Measurements from ENCODE around the gene NDUFA5.
"Not testable (repeated sequence)": the region's sequence is repeated elsewhere in the genome, so short reads cannot be mapped to it uniquely, and the experiment has no call there.

NDUFA5 gene

DNA sequence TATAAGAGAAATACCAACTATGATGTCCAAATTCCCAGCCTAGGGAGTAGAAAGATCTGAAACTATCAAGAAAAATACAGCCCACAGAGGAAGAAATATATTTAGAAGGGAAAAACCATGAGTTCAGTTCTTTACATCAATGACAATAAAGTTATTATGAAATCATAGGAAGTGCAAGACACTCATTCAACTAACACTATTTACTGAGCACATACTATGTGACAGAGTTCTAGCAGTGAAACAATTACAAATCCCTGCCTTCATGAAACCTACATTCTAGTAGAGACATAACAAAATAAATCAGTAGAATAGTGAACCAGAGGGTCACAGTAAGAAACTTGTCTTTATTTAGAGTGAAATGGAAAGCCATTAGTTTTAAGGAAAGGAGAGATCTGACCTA, 2.1 kb downstream of the NDUFA5 start:
- no peak for DNase-seq

DNA sequence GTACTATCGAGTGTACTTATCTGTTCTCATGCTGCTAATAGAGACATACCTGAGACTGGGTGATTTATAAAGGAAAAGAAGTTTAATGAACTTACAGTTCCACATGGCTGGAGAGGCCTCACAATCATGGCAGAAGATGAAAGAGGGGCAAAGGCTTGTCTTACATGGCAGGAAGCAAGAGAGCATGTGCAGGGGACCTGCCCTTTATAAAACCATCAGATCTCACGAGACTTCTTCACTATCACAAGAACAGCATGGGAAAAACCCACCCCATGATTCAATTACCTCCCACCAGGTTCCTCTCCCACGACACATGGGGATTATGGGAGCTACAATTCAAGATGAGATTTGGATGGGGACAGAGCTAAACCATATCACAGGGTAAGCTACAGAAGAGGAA, 4.5 kb downstream of the NDUFA5 start:
- no peak for DNase-seq

DNA sequence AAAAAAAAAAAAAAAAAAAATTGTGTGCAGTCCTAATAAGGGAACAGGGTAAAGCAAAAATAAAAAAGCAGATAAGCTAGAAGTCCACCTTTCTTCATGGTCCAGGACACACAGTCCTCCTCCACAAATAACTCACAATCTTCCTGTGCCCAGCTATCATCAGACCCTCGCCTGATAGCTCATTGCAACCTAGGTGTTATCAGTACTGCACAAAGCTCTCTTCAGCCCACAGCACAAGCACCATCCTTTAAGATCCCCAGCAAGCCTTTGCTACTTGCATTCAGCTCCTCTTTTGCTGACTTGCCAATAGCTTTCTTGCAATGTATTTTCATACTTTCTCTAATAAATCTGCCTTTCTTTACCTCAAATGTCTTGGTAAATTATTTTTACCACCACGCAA, 5.0 kb downstream of the NDUFA5 start:
- DNase-seq: no peak

DNA sequence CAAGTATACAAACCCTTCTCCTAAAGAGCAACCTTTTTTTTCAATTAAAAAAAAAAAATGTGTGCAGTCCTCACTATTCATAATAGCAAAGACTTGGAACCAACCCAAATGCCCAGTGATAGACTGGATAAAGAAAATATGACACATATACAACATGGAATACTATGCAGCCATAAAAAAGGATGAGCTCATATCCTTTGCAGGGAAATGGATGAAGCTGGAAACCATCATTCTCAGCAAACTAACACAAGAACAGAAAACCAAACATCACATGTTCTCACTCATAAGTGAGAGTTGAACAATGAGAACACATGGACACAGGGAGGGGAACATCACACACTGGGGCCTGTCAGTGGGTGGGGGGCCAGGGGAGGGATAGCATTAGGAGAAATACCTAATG, 5.5 kb downstream of the NDUFA5 start:
- DNase-seq: not testable (repeated sequence)

DNA sequence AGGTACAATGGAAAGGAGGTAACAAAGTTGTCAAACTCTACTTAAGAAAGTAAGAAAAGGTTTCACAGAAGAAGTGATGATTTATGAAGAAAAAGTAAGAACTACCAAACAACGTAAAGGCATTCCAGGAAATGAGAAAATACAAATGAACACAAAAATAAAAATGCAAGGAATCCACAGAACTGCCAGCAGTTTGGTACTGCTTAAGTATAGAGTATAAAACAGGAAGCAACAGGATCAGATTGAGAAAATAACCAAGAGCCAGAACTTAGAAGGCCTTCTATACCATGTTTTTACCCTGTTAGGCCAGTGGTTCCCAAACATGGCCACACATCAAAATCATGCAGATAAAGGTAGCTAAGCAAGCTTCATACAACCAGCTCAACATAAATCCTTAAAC, 9.2 kb downstream of the NDUFA5 start:
- DNase-seq: no peak

DNA sequence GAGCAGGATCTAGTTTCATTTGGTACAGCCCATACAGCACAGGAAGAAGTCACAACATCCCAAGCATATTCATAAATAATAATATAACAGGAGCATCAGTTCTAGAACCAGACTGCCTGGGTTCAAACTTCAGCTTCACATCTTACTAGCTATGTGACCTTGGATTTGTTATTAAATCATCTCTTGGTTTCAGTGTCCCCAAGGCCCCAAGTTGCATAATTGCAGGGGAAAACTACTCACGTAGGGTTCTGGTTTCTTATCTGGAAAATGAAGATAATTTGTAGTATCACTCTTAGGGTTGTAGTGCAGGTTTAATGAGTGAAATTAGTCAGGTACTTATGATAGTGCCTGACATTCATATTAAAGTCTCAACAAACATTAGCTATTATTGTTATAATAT, 17.7 kb downstream of the NDUFA5 start:
- no peak for DNase-seq

DNA sequence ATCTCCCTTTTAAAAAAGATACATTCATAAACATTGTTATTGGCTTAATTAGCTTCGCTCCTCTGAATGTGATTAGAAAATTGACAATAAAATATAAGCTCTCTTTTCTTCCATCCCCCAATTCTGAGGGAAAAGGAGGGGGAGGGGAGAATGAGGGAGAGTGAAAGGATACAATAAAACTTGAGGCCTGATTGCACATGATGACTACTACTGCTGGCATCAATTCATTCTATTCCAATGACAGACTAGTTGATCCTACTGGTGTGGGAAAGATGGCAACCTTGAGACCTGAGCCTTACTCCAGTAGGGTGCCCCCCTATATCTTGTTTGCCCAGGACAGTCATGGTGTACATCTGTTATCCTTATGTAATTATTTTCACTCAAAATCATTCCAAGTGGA, 18.7 kb downstream of the NDUFA5 start:
- DNase-seq: no peak

DNA sequence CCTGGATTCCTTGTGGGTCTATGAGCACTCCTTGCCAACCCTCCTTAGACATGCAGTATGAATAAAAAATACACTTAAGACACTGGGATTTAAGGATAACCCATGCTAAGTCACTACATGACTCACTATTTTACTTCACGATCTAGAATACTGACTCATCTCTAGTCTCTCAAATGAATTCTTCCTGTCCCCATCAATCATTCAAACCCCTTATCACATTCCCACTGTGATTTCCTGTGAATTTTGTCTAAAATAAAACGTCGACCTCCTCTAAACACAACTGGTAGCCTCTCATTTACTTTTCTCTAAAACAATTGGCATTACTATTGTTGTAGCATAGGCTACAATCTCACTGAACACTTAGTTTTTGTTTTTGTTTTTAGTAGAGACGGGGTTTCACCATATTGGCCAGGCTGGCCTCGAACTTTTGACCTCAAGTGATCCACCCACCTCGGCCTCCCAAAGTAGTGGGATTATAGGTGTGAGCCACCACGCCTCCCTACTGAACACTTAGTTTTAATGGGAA, 19.4 kb downstream of the NDUFA5 start:
- DNase-seq: no peak

DNA sequence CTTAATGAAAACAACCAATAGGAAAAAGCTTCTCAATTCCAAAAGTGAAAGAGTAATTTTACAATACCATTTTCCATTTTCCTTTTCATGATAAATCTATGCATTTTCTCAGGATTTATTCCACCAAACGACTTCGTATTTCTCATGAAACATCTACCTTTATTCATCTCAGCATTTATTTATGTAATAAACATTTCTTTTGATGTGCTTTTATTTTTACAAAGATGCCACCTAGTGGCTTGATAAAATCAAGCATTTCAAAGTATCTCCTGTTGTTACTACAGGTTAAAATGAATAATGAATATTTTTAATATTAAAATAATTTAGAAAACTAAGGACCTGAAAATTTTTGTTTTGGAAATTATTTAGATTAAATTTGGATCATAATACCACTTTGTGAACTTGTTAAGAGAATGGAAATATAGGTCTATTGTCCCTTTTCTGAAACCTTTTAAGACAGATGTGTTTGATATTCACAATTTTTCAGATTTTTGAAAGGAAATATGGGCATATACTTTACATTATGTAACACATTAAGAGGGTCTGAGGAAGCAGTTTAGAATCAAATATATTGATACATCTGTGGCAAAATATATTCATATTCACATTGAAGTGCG, 20.5 kb downstream of the NDUFA5 start:
- no peak for DNase-seq

DNA sequence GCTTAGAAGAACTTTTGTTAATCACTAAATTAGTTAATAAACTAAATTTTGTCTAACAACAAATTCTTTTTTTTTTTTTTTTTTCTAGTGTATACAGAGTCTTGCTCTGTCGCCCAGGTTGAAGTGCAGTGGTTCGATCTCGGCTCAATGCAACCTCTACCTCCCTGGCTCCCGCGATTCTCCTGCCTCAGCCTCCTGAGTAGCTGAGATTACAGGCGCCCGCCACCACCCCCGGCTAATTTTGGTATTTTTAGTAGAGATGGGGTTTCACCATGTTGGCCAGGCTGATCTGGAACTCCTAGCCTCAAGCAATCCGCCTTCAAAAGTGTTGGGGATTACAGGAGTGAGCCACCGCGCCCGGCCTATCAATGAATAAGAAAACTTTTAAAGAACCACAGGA, 22.1 kb downstream of the NDUFA5 start:
- DNase-seq: no peak

DNA sequence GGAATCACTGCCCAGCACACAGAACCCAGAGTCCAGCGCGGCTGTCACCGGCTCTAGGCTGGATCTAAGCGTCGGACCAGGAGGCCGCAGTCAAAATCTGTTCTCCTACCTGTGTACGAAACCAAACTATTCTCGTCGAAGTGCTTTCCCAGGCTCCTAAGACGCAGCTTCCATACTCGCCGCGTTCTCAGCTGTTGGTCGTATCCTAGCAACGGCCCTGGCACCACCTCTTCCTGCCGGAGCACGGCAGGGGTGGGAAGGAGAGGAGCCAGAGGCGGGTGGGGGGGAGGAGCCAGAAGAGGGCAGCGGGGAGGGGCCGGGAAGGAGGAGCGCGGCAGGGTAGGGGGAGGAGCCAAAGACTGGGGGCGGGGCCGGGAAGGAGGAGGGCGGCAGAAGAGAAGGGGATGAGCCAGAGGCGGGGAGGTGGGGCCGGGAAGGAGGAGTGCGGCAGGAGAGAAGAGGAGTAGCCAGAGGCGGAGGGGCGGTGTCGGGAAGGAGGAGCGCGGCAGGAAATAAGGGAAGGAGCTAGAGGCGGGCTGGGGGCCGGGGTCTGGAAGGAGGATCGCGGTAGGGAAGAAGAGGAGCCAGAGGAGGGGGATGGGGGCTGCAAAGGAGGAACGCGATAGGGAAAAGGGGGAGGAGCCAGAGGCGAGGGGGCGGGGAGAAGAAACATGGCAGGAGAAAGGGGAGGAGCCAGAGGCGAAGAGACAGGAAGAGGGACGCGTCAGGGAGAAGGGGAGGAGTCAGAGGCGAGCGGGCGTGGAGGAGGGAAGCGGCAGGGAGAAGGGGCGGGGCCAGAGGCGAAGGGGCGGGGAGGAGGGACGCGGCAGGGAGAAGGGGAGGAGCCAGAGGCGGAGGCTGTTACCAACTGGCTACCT, 23.0 kb downstream of the NDUFA5 start, which contains the start of gene IQUB:
TSS of gene IQUB (minus strand) at position 213 of the 878 bp plus-strand sequence. CDS start 22,255 bp downstream, outside the sequence.
- peak; percentile 97 for DNase-seq

DNA sequence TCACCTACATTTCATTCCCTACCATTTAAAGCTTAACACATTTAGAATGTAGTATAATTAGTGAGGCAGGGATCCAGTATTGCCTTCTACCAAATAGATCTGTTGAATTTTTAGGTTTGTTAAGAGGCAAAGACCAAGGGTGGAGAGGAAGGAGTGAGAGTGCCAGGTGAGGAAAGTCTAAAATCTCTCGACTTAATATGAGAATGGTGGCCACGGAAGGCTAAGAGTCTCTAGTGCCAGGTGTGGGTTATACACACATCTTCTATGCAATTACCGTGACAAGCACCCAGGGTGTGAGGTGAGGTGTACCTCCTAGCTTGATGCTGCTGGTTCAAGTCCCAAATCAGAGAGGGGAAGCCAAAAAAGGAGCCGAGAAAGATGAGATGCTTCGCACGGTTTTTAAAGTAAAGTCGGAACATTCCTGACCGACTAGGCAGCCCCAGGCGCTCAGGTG, 23.7 kb downstream of the NDUFA5 start:
- DNase-seq: no peak

DNA sequence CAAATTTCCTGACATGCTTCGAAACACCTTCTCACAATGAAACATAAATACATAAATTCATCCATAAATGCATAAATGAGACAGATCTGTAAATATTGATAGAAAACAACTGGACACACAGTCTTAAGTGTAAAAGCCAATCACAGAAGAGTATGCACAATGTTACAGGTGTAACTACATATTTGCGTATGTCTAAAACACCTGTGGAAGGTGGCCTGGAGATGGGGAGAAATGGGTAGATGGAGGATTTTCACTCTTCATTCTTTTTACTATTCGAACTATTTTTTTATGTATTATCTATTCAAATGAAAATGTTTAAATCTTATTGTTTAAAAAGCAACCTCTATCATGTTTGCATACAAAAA, 24.1 kb downstream of the NDUFA5 start:
- DNase-seq: no peak

DNA sequence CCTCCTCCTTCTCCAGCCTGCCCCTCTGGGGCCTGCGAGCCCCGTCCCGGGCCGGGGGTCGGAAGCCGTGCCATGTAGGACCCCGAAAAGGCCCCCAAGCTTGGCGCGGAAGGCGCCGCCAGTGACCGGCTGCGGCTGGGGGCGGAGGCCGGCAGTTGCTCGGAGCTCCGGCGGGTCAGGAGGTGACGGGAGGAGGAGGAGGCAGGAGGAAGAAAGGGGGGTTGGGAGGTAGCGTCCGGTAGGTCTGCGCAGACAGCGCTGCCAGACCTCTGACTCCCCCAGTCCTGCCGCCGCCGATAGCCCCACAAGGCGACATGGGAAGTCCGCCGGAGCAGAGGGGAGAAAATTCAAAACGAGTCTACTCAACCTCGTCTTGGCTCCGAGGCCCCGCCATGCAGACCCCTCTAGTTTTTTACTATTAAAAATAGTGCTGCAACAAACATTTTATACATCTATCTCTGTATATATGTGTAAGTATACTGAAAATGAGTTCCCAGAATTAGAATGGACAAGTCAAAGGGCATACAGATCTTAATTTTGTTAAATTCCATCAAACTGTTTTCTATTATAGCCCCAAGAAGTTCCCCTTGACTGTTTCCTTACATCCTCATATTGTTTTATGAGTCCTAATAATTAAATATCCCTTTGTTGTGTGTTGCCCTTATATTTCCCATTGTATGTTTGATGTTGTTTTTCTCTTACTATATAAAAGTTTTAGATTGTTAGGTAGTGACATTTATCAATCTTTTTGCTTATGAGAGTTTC, 24.6 kb downstream of the NDUFA5 start:
- DNase-seq: peak; percentile 14

DNA sequence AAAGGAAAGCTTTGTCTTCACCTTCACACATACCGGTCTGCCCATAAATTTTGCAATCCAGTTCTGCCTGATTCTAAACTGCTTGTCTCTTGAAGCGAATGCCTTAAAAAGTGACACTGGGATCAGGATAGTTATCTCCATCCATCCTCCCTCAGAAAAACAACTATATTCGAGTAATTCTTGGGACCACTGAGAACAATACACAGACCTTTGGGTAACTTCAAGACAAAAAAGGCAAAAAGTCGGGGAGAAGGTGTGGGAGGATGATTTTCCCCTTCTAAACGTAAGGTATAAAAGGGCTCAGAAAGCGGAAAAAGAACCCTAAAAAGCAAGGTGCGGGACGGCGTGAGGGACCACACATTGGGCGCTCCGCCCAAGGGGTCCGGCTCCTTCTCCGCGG, 25.3 kb downstream of the NDUFA5 start:
- not testable (repeated sequence) for DNase-seq

DNA sequence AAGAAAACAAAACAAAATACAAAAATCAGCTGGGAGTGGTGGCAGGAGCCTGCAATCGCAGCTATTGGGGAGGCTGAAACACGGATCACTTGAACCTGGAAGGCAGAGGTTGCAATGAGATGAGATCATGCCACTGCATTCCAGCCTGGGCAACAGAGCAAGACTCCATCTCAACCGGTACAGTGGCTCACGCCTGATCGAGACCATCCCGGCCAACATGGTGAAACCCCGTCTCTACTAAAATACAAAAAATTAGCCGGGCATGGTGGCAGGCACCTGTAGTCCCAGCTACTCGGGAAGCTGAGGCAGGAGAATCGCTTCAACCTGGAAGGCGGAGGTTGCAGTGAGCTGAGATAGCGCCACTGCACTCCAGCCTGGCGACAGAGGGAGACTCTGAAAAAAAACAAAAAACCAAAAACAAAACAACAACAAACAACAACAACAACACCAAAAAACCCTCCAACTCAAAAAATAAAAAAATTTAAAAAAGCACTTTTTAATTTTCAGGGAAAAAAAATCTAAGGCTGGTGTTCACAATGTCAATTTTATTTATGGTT, 27.5 kb downstream of the NDUFA5 start:
- DNase-seq: not testable (repeated sequence)

DNA sequence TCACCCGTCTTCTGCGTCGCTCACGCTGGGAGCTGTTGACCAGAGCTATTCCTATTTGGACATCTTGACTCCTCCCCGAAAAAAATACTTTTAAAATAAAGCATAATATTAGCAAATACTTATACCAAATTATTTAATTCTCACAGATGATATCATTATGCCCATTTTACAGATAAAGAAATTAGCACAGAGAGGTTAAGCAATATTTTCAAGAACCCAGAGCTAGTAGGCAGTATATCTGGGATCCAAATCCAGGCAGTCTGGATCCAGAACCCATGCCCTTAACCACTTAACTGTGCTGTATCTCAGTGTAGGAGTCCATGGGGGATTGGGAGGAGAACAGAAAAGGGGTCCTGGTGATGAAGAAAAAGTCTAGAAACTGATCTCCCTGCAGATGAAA, 29.4 kb downstream of the NDUFA5 start:
- no peak for DNase-seq

DNA sequence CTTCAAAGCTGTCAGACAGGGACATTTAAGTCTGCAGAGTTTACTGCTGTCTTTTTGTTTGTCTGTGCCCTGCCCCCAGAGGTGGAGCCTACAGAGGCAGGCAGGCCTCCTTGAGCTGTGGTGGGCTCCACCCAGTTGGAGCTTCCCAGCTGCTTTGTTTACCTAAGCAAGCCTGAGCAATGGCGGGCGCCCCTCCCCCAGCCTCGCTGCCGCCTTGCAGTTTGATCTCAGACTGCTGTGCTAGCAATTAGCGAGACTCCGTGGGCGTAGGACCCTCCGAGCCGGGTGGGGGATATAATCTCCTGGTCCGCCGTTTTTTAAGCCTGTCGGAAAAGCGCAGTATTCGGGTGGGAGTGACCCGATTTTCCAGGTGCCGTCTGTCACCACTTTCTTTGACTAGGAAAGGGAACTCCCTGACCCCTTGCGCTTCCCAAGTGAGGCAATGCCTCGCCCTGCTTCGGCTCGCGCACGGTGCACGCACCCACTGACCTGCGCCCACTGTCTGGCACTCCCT, 29.8 kb downstream of the NDUFA5 start:
- not testable (repeated sequence) for DNase-seq

DNA sequence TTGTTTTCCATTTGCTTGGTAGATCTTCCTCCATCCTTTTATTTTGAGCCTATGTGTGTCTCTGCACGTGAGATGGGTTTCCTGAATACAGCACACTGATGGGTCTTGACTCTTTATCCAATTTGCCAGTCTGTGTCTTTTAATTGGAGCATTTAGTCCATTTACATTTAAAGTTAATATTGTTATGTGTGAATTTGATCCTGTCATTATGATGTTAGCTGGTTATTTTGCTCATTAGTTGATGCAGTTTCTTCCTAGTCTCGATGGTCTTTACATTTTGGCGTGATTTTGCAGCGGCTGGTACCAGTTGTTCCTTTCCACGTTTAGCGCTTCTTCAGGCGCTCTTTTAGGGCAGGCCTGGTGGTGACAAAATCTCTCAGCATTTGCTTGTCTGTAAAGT, 31.1 kb downstream of the NDUFA5 start:
- not testable (repeated sequence) for DNase-seq

DNA sequence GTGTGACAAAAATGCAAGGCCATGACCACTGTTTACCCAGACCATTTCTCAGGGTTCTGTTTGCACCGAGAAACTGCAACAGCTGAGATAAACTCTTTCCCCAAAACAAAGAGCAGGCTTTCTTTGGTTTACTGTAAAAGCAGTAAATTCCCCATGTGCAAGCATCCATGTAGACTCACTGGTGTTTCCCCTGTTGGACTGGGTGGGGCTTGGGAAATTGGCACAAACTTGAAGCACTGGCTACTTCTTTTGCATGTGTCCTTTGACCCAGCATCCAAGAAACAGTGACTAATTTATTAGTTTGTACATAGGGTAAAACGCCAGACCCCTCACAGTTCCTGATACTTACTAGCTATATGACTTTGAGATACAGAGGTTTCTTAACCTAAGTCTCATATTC, 35.6 kb downstream of the NDUFA5 start:
- no peak for DNase-seq

DNA sequence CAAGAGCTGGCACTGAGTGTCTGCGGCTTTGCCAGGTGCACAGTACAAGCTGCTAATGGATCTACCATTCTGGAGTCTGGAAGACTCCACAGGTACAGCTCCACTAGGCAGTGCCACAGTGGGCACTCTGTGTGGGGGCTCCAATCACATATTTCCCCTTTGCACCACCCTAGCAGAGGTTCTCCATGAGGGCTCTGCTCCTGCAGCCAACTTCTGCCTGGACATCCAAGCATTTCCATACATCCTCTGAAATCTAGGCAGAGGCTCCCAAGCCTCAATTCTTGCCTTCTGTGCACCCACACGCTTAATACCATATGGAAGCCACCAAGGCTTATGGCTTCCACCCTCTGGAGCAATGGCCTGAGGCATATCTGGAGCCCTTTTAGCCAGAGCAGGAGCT, 52.4 kb downstream of the NDUFA5 start:
- no peak for DNase-seq

DNA sequence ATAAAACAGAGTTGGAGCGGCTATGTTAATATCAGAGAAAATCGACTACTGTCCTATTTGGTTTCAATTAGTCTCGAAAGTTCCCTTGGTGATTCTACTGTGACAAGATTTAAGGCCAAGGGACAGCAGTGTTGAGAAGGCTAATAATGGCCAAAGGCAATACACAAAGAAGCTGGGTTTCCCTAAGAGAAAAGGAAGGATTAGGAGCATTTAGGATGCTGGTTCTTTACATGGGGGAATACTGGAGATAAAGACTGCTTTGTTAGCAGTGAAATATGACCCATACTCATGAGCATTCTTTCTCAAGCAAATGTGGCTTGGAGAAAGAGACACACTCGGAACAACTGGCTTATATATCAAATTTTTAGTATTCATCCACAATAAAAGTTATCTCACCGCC, 55.4 kb downstream of the NDUFA5 start:
- no peak for DNase-seq

Measured in stimulated activated CD4-positive, alpha-beta T cell treated with anti-CD3 and anti-CD28 coated beads, Interleukin-4, amount 100 ng/mL, for 1 hour (primary cell).